ENCODE measurements around the gene SCFD2.
"Not testable (repeated sequence)": the region's sequence is repeated elsewhere in the genome, so short reads cannot be mapped to it uniquely, and the experiment has no call there.

The SCFD2 gene

GRCh38 chr4:53185869-53186585 lies 179.8 kb downstream of the SCFD2 start:
- no peak for DNase-seq

- DNase-seq, result no peak
These were observed 182.1 kb downstream of the SCFD2 start for GRCh38 chr4:53183754-53184153.

- DNase-seq, result not testable (repeated sequence)
These were observed 188.1 kb downstream of the SCFD2 start for GRCh38 chr4:53177751-53178150.

DNA sequence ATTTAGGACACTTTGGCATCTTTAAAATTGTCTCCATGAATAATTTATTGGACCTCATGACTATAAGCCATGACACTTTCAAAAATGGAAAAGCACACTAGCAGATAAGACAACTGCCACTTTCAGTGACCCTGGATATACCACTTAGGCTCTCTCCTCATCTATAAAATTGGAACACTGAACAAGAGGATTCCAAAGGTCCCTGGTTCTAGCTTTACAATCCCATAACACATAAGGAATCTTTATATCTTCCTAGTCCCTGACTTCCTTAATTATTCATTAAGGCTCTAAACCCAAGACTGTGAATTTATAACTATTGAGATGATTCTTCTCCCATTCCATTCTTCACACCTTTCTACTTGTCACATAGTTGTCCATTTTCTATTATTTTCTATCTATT lies 190.2 kb downstream of the SCFD2 start:
- no peak for DNase-seq

DNA sequence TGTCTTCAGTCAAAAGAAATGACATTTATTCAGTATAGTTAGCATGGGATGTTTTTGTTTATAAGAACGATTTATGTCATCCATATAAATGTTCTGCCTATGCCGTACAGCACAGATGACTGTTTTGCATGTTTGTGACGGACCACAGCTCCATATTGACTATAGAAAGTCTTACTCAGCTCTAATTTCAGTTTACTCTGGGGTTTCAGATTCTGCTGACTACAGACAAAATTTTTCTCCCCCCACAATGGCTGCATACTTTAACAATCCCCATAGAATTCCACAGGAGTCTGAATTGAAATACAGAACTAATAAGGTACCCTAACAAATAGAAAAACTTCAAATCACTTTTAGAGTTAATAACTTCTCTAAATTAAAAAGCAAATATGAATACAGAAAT lies 191.0 kb downstream of the SCFD2 start:
- DNase-seq, result no peak

- no peak for DNase-seq
These were observed 192.3 kb downstream of the SCFD2 start for GRCh38 chr4:53173576-53173975.

- no peak for DNase-seq
These were observed 194.1 kb downstream of the SCFD2 start for GRCh38 chr4:53171797-53172196.

DNA sequence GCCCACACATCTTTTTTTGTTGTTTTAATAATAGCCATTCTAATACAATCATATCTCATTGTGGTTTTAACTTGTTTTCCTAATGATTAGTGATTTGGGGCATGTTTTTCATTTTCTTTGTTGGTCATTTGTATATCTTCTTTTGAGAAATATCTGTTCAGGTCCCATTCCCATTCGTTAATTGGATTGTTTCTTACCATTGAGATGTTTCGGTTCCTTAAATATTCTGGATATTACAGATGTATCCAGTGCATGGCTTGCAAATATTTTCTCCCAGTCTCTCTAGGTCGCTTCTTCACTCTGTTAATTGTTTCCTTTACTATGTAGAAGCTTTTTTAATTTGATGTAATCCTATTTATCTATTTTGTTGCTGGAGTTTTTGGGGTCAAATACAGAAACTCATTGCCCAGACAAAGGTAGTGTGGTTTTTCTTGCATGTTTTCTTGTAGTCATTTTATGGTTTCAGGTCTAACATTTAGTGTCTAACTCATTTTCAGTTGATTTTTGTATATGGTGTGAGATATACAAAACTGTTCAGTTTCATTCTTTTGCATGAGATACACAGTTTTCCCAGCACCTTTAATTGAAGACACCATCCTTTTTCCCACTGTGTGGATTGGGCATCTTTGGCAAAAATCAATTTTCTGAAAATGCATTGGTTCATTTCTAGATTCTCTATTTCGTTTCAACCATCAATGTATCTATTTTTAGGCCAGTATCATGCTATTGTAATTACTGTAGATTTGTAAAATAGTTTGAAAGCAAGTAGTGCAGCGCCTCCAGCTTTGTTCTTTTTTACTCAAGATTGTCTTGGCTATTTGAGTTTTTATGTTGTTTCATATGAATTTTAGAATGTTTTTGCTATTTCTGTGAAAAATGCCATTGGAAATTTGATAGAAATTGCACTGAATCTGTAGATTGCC lies 195.9 kb downstream of the SCFD2 start:
- DNase-seq, result no peak

DNA sequence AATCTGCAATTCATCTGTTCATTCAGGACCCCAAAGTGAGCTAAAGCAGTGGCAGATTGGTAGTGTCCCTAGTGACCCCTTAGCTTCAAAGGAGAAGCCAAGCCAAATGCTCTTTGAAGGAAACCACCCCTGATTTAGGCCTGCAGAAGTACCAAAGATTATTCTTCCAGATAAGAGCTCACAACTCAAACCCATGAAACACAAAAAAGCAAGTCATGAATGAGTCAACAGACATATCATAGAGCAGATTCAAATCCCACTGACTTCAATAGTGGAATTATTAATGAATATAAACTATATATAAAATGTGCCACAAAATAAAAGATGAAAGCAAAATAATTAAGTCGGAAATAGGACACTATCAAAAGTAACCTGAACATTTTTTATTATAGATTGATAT lies 197.6 kb downstream of the SCFD2 start:
- no peak for DNase-seq

GRCh38 chr4:53162969-53163368 lies 202.9 kb downstream of the SCFD2 start:
- no peak for DNase-seq

DNA sequence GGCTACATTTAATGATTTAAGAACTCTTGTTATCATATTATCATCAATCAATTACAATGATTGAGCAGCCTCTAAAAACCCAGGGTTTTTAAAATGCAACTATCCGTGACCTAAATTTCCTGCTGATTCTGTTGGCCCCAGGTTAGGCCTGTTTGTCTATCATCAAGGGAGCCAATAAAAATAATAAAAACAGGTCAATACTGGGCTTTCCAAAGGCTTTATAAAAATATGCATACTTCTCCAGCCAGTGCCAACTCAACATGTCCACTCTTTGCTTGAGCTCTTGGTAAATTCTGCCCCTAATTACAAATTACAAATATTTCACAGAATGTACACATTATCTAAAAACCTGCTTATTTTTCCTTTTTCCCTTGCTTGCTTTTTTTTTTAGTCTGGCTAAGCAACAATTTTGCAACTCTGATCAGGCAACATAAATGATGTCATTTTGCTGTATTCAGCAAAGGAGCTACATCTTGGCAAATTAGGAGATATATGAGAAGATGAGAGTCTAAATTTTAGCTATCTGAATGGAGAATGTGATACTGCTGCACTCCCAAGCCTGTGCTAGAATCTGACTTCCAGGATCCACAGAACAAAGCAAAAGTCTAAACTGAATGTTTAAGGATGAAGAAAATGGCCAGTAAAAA lies 204.0 kb downstream of the SCFD2 start:
- DNase-seq, result no peak

DNA sequence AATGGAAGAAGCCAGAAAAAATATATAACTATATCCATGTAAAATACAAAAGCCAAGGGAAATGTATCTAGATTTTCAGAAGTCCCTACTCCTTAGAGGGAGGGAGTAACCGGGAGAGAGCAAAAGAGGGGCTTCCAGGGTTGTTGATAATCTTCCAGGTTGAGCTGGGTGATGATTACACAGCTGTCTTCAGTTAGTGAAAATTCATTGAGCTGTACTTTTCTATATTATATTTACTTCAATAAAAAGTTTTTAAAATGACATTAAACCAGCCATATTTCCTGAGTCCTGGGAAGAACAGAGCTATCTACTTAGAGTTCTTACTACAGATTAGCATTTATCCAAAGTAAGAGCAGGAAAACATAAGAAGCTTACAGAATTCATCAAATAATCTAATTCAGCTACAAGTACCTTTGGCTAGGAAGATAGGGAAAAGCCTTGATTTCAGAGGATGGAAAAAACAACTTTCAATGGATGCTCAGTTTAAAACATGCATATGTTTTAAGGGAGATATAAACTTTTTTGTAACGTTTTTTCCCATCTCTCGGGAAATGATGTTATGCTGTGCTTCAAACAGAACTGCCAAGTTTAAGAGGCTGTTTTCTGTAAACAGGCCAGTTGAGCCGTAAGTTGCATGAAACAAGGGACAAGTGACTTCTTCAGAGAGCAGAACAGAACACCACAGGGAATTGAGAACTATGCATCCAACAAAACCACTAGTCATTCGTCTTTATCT lies 204.6 kb downstream of the SCFD2 start:
- DNase-seq, result no peak

- DNase-seq, result no peak
These were observed 209.0 kb downstream of the SCFD2 start for GRCh38 chr4:53156896-53157295.

- no peak for DNase-seq
These were observed 213.4 kb downstream of the SCFD2 start for GRCh38 chr4:53152467-53152866.

GRCh38 chr4:53151489-53151788 lies 214.4 kb downstream of the SCFD2 start:
- no peak for DNase-seq

DNA sequence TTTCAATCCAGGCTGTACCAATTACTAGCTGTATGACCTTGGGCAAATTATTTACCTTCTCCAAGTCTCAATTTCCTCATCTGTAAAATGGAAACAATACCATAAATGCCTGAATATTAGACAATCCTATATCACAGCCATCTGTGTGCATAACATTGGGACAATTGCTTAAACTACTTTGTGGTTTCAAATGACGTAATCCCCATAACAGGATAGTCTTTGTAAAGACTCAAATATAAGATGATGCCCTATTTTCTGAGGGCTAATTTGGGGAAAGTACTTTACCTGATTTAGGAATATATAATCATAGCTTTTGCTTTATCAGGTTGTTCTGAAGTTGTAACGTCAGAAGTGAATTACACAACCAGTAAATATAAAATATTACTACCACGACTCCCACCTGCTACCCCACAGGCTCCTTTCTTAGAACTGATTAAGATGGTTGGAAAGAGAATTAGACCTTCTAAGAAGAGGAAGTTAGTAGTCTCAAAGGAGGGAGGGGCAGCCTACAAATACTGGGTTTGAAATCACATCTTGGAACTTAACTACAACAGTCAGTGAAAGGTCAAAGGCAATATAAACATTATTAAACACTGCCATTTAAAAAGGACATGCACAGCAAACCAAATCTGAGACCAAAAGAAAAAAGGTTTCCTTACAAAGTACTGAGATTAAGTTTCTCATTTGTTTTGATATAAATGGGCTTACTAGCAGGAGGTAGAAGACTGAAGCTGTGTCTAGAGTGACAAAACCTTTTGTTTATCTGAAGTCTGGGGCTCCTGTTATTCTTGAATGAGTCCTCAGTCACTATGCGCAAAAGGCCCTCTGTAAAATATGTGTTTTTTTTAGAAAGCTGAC lies 215.0 kb downstream of the SCFD2 start:
- DNase-seq, result no peak

DNA sequence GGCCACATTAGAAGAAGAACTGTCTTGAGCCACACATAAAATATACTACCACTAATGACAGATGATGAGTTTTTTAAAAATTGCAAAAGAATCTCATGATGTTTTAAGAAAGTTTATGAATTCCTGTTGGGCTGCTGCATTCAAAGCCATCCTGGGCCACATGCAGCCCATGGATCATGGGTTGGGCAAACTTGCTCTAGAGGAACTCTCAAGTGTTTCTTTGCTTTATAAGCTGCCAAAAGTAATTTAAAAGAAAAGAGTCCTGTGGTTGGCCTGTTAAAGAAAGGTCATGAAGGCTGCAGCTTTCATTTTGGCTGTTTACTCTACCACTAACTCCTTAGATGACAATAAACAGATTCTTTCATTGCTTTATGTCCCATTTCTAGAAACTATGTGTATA lies 218.2 kb downstream of the SCFD2 start:
- no peak for DNase-seq

GRCh38 chr4:53147197-53147596 lies 218.7 kb downstream of the SCFD2 start:
- no peak for DNase-seq

DNA sequence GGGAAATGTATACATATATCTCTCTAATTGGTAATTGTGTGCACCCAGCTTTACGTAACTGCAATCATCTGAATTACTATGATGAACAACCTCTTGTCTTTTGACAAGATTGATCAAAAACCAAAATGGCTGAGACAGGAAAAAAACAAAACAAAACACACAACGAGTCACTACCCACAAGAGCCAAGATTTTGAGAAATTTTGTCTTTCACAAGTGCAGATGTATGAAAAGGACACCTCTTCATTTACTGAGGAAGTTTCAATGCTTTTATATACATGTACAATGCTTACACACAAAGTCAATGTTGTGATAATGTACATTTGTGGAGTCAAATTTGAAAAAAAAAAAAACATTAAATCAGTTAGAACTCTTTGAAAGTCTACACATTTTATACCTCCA lies 224.6 kb downstream of the SCFD2 start:
- DNase-seq, result no peak

GRCh38 chr4:53139256-53139655 lies 226.6 kb downstream of the SCFD2 start:
- DNase-seq, result not testable (repeated sequence)

GRCh38 chr4:53137468-53137867 lies 228.4 kb downstream of the SCFD2 start:
- DNase-seq, result no peak

GRCh38 chr4:53136954-53137353 lies 228.9 kb downstream of the SCFD2 start:
- DNase-seq, result no peak
